GM21529 (cell line): ENCODE data around the gene RECQL5.
"Not testable (repeated sequence)": the region's sequence is repeated elsewhere in the genome, so short reads cannot be mapped to it uniquely, and the experiment has no call there.

ENCODE experiments used
- ATAC-seq: cut with Tn5 transposase; IDR thresholded peaks from one replicate; pipeline ENCODE4 v1.9.1; 2021; ENCODE audit not compliant: unreplicated experiment

Gene RECQL5

DNA sequence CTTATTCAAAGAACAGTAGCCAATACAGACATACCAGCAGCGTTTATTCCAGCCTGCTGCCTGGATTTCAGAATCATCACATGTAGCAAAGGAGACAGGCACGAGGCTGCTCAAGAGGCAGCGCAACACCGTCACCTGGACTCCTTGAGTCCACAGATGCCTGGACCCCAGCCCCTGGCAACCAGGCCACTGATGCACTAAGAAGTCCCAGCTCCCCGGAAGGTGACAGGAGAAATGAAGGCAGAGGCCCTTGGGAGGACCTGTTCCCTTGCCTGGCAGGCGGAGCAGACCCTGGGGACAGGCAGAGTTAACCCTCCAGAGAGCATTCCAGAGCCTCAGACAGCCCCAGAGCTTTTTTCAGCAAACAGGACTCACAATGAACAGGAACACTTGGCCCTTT, 17.3 kb downstream of the RECQL5 start:
- ATAC-seq: no peak

DNA sequence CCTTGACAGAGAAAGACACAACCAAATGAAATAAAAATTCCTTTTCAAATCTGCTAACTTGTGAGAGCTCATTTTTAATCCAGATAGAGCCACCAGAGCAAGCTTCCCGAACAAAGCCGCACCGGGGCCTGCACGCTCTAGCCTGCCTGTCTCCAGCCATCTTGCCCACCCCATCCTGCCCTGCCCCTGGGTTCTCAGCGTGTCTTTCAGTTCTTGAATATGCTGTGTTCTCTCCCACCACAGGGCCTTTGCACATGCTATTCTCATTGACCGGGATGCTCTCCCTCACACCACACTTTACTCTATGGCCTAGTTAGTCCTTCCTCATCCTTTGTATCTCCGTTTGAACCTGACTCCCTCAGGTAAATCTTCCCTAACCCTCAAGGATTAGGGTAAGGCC, 19.0 kb downstream of the RECQL5 start:
- no peak for ATAC-seq

DNA sequence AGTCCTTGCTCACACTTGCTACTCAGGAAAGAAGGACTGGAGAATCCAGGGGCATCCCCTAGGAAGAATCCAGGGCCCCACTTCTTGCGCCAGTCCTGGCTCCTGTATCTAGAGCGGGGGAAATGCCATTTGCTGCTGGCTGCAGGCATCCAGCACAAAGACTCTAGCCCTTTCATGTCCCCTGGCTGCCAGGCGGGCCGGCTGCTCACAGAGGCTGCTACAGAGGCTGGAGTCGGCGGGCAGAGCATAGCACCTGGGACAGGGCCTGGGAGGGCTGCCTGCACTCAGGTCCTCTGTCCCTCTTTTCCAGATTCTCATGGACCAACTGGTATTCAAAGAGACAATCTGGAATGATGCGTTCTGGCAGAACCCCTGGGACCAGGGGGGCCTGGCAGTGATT, 19.9 kb downstream of the RECQL5 start:
- no peak for ATAC-seq

DNA sequence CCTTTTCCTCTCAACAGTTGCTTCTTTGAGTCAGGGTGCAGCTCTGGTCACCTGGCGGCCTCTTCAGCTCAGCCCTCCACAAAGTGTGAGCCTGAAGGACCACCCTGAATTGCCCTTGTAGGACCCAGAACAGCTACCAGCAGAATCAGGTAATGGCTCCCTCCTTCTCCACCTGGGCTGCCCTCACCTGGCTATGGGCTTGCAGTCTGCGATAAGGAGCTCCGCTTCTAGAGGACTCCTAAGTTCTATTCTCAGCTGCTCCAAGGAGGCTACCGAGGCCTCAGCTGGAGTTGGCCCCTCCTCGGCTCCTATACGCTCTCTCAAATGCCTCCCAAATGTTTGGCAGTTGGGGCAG, 20.3 kb downstream of the RECQL5 start:
- ATAC-seq: no peak

DNA sequence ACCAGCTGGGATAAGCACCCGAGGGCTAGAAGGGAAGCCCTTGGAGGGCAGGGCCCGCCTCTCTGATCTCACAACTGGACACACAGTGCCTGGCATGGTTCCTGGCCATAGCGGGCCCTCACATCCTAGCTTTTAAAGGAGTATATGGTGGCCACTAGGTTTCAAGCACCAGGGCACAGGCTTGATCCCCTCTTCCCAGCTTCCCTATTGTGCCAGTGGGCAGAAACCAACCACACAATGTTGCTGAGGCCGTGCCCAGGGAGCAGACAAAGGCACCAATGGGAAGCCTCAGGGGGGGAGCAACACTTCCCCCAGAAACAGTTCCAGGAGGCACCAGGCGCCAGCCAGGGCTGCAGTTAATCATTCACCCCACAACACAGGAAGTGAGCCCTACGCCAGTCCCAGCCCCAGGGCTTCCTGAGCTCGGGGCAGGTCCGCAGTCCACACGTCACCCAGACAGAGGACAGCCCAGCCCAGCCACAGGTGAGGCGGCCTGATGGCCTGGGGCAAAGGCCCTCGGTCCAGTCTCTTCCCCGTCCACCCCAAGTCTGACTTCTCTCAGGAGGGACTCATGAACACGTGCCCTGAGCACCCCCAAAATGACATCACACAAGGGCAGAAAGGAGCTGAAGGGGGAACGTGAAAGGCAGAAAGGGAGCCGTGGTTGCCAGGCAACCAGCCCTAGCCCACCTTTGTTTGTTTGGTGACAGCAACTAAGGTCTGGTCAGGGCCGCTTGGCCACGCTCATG, 20.9 kb downstream of the RECQL5 start:
- peak; percentile 68 for ATAC-seq

DNA sequence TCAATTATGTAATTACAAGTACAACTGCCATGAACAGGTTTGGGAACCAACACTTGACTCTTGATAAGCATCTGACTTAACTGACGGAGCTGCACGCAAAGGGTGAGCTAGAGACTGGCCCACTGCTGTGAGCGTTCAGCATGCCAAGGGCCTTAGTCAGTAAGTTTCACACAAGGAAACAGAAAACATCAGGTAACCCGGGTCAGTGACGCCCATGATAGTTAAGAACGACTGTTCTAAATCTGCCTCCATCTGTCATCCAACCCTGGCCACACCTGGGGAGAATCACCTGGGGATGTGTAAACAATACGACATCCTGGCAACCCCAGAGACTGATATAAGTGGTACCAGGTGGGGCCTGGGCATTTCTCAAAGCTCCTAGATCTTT, 21.5 kb downstream of the RECQL5 start:
- no peak for ATAC-seq

DNA sequence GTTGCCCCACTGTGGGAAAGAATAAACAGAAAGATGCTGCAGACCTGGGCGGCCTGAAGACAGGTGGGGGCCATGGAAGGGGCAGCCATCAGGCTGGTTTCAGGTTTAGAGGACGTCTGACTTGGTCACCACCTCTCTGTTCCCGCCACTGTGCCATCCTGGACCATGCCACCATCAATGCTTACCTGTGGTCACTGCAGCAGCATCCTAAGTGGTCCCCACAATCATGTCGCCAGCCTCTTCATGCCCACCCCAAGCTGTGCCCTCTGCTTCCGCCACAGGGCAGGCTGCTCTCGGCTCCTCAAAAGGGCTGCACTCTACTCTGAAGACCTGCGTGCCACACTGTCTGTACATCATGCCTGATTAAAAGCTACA, 23.3 kb downstream of the RECQL5 start:
- no peak for ATAC-seq

DNA sequence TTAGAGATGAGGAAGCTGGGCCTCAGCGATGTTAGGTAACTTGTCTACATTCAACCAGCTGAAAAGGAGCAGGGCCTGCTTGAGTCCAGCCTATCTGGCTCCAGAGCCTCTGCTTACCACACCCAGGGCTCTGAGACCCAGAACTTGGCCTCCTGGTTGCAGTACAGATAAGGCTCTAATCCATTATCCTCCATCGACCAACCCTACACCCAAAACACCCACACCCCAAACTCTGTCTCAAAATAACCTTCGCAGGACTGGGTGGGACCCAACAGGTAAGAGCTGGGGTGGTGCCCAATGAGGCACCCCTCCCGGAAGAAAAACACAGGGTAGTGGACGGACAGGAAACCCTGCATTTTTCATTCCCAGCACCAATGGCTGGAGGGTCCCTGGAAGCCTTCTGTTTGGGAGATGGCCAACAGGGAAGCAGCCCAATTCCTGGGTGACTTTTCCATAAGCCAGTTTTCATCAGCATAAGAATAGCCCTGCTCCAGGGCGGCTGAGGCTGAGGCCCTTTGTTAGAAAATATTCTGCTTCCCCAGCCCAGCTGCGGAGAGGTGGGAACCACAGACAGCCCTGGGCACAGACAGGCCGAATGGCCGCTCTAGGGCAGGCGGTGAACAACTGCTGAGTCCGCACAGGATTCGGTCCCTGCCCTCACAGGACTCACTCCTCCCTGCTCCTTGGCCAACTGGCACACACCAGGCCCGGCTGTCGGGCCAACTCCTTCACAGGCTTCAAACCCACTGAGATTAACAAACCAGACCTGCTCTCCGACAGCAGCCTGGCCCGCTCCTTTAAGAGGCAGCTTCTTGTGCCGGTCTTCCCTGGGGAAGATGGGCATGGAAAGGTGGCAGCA, 23.9 kb downstream of the RECQL5 start:
- ATAC-seq: no peak

DNA sequence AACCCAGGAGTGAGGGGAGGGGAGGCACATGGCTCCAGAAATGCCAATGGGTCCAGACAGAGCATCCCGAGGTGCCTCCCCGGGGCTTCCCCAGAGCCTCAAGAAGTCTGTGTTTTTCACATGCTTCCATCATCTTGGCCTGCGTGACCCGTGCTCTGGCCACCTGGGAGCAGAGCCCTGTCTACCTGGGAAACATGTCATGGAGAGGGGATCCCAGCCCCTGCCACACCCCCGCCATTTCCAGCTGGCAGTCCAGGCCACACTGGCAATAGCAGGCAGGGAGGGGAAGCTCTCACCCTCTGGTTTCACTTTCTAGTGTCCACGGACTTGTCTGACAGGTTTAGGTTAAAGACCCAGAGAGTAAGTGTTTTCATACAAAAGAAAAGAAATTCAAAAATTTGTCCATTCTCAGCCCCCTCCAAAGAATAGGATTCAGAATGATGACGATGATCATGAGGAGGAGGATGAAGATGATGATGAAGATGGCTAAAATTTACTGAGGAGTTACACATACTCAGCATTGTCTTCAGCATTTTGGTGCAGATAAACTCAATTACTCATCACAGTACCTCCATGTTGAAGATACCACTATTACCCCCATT, 24.7 kb downstream of the RECQL5 start:
- no peak for ATAC-seq

DNA sequence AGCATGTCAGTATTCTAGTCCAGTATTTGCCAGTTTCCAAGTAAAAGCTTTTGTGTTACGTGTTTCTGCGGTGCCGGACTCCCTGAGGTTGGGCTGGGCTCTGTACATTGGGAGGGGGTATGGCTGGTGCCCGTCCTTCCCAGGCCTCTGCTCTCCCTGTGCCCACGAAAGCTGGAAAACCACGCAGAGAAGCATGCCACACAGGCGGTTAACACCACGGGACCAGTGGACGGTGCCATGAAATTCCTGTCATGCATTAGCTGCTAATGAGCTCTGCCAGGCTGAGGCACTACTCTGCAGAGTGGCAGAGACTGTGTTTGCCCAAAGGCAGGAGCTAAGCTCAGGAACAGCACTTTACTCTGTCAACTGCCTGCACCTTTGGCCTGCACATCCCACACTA, 25.6 kb downstream of the RECQL5 start:
- no peak for ATAC-seq

DNA sequence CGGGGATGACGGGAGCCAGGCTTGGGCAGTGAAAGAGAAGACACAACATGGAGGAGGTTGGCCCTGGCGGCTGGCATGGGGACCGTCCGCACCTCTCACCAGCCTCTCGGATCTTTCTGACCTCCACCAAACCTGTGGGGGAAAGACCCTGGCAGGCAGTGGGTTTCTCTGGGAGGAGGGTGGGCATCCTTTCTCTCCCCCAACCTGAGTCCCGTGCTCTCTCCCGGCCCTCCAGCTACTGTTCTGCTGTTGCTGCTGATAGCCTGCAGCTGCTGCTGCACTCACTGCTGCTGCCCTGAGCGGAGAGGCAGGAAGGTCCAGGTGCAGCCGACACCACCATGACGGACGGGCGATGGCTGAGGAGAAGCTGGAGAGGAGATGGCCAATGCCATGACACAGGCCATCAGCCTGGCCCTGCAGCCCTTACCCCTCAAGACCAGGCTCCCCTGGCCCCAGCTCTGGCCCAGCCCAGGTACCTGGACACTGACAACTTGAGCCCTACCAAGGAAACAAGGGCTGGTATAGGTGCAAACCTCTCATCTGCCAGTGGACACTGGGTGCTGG, 26.3 kb downstream of the RECQL5 start:
- ATAC-seq: no peak

DNA sequence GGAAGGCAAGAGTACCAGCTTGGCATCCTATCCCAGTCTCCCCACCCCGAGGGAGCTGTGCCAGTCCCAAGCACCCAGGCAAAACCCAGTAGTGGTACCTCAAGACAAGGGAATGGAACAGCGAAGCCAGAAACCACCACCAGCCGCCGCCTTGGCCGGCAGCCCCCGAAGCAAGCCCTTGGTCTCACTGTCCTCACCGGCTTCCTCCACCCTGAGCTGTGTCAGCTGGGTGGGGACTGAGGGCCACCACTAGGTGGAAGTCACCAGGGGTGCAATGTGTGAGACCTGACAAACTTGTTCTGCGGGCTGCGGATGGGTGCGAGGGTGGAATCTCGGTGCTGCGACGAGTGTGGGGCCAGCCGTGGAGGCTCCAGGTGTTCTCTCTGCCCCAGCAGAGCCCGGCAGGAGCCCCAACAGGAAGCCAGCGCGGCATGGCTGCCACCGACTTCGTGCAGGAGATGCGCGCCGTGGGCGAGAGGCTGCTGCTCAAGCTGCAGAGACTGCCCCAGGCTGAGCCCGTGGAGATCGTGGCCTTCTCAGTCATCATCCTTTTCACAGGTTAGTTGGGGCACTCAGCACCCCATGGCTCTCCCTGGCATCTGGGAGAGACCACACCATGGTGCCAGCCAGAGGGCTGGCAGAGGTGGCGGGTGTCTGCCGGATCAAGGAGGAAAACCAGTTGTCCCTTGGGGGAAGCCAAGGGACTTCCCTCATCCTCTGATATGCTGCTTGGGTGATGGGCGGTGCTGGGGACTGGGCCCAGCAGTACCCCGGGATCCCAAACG, 27.0 kb downstream of the RECQL5 start:
- no peak for ATAC-seq

DNA sequence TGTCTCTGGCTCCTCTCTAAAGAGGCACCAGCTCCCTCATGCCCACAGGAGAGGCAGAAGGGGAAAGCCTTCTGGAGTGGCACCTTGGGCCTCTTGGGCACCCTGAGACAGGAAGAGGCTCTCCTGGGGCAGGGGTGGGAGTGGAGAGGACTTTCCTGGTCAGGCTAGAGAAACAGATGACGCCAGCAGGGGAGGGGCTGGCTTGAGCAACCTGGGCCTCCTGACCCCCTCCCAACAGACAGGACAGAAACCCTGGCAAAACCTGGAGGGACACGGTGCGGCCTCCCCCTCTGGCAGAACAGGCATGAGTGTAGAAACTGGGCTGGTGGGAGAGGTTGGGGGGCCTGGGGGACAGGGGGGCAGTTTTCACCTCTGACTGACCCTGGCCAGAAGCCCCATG, 27.6 kb downstream of the RECQL5 start:
- ATAC-seq: no peak

DNA sequence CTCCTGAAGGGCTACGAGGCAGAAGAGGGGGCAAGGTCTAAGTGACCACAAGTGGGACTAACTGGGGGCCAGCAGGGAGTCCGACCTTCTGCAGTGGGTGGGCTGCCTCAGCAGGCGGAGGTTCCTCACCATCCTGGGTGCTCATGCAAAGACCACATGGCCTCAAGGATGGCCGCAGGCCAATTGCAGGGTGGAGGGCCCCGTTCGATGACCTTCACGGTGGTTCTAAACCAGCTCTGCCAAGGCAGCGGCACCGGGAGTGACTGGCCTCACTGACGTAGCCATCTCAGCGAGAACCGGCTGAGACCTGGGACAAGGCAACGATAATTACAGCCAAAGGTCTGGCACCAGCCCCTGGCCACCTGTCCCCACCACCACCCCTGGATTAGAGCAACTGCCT, 28.1 kb downstream of the RECQL5 start:
- no peak for ATAC-seq

DNA sequence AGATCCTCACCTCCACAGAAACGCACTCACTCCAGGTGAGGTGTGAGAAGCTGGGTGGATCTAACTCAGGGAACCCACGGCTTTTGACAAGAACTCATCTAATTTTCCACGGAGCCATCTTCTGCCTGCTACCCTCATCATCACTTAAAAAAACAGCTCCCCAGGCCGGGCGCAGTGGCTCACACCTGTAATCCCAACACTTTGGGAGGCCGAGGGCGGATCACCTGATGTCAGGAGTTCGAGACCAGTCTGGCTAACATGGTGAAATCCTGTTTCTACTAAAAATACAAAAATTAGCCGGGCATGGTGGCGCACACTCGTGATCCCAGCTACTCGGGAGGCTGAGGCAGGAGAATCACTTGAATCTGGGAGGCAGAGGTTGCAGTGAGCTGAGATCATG, 28.9 kb downstream of the RECQL5 start:
- not testable (repeated sequence) for ATAC-seq

DNA sequence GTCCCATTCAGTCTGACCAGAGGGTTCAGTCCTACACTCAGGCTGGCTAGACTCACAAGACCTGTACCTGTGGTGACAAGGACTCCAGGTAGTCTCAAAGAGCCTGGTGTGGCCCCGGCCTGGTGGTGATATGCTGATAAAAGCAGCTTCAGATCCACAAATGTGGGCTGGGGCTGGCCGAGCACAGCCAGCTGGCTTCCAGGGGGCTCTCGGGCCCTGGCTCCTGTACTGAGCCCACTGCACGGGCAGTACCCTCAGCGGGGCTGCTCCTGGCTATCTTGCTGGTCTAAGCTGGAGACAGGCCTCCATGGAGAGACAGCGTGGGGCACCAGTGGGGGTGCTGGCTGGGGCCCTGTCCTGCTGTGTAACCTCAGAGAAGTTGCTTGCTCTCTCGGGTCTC, 29.4 kb downstream of the RECQL5 start:
- no peak for ATAC-seq

DNA sequence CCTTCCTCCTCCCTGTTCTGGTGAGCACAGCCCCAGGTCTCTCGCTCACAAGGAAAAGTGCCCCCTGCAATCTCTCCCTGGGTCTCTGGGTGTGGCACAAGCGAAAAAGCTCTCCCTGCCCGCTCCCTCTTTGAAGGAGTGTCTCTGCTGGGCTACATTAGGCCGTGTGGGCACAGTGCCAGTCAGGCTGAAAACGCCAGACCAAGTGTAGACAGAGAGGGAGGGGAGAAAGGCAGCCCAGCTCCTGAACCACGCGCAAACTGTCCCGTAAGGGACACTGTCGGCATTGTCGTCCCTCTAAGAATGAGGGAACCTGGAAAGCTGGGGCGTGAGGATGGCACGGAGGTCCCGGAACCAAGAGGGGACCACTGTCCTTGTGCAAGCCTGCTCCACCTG, 29.8 kb downstream of the RECQL5 start:
- ATAC-seq: no peak

DNA sequence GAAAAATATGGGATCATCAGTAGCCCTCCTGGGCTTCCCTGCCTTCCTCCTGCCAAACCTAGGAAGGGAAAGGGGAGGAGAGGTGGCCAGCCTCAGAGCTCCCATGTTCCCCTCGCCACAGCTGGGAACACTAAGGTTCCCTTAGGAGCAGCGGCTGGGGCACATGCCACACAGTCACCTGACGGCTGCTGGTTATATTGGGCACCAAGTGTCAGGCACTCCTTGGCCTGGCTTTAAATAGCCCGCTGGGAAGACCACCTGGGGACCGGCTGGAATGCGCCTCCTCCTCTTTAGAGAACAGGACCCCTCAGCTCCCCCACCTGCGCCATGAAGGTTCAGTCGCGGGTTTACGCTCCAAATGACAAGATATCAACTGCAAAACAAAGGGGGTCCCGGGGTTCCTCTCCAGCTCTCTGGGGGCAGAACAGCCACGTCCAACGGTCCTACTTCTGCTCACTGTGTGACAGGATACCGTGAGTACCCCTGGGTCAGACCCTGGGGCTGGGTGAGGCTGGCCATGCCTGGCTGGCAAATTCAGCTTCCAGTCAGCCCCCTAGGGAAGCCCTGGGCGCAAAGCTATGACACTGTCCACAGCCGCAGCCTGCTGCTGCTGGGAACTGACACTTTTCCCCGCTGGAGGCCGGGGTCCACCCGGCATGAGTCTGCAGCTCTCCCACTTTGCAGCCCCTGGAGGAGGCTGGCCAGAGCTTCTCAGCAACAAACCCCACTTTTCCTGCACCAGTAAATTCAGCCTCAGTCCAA, 30.4 kb downstream of the RECQL5 start:
- ATAC-seq: no peak

DNA sequence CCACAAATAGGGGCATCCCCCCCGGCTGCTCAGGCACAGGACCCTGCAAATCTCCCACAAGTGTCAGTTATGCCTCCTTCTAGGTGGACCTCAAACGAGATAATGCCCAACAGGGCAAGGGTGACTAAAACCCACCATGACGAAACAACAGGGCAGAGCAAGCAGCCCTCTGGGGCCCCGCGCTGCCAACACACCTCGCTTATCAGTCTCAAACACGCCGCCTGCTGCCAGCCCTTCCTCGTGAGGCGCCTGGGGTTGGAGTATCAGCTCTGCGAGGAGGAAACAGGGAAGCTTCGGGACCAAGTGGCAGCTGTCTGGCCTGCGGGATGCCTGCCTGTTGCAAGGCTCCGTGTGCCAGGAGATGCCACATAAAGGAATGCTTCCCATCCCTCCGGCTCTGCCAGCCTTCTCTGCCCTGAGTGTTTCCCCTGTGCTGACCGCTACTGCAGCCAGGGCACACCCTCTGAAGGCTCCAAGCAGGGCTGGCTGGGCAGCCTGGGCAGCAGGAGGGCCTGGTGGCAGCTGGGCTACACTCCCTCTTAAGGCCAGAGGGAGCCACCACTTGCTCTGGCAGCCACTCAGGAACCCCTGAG, 31.2 kb downstream of the RECQL5 start:
- no peak for ATAC-seq
